DND-41 (cell line): ENCODE results near the gene CCDC27.

Experiments
- CTCF ChIP-seq: IDR thresholded peaks from 2 replicates; pipeline ENCODE4 v1.5.1; 2012; ENCODE audit warnings: borderline replicate concordance, low read length, moderate library complexity, mild to moderate bottlenecking; ENCODE audit not compliant: poor library complexity, severe bottlenecking; ENCODE audit errors: extremely low read depth
- EZH2 ChIP-seq: IDR thresholded peaks from 3 replicates; pipeline ENCODE4 v1.6.1; 2012; ENCODE audit warnings: borderline replicate concordance, low read depth, mild to moderate bottlenecking, moderate library complexity, low read length, inconsistent platforms; ENCODE audit not compliant: severe bottlenecking

GRCh38 chr1:3768811-3769390 is 16.7 kb downstream of the CCDC27 start:
- TF ChIP-seq CTCF (no peak), EZH2 (no peak)
